ENCODE data around the gene DPYSL3. TPM values are rescaled to one million over a fixed set of nuclear protein-coding genes. Genes with fewer than 3 reads are reported as not detected.

The DPYSL3 gene
- total RNA-seq, 1 donor from 2014 or later = 414 TPM

DNA sequence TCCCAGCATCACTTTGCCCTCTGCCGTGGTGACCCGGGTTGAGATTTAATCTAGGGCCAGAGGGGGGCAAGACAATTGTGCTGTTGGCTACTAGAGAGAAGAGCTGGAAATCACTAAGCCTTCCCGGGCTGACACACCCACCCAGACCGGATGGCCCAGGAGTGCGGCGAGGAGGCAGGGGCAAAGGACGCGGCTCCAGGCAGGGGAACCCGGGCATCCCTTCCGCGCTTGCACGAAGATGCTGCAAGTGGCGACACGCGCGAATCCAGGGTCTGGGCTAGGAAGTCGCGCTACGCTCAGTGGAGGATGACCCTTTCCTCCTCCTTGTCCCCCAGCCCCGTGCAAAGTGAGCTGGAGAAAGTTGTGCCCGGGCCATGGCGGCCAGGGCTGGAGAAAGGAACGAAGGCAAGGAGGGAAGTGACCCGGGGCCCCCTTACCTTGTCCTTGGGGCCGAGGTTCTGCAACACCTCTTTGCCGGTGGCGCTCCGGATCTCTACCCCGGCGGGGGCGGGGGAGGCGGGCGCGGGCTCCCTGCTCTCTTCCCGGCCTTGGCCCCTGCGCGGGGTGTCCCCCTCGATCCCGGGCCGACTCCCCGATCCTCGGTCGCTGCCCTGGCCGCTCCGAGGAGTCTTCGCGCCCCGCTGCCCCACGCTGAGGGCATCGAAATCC, 693 bp downstream of the DPYSL3 start:
- H3K79me2 ChIP-seq (ENCODE audit: low read depth) = peaks cover 66% of the 10 kb centered on the region
- peak overlapping the region; percentile 93 for H3K27ac Mint-ChIP-seq
- H3K27me3 ChIP-seq = peaks cover 5% of the 10 kb centered on the region

GRCh38 chr5:147508711-147509040, 1.2 kb downstream of the DPYSL3 start:
- Mint-ChIP-seq H3K4me1 (peaks cover 29% of the 10 kb centered on the region), H3K27me3 (ENCODE audit: insufficient read depth, low read depth) (peaks cover 4% of the 10 kb centered on the region), H3K9me3 (no peaks in the 10 kb centered on the region), H3K27ac (peak overlapping the region; percentile 93), H3K36me3 (peaks cover 4% of the 10 kb centered on the region), H3K4me3 (peak overlapping the region; percentile 89)
- H3K27me3 ChIP-seq = peaks cover 5% of the 10 kb centered on the region
- H3K4me2 ChIP-seq = peak overlapping the region; percentile 100
- peaks cover 4% of the 10 kb centered on the region for H3K36me3 ChIP-seq
- H3K4me3 ChIP-seq = peak overlapping the region; percentile 93
- H3K9me3 ChIP-seq (ENCODE audit: low read depth) = no peaks in the 10 kb centered on the region
- peak overlapping the region; percentile 22 for H2AFZ ChIP-seq (replicated peaks)
- TF ChIP-seq EZH2 (IDR thresholded peaks at IDR 0.05) = no peak
- TF ChIP-seq CTCF (IDR thresholded peaks at IDR 0.05) = no peak
- no peak for TF ChIP-seq EZH2phosphoT487 (IDR thresholded peaks at IDR 0.05)
- peaks cover 14% of the 10 kb centered on the region for H4K20me1 ChIP-seq (ENCODE audit: low read depth)
- no peak for DNase-seq (ENCODE audit: low spot score)
- peaks cover 32% of the 10 kb centered on the region for H3F3A ChIP-seq (ENCODE audit: low read depth)
- H3K79me2 ChIP-seq (ENCODE audit: low read depth) = peaks cover 71% of the 10 kb centered on the region
- H3K9ac ChIP-seq = peak overlapping the region; percentile 78
- H3K27ac ChIP-seq = no peak overlapping the region
- H3K4me1 ChIP-seq = peaks cover 54% of the 10 kb centered on the region

More for the DNA sequence above, 693 bp downstream of the DPYSL3 start:
- Histone ChIP-seq H3K4me3 (peak overlapping the region; percentile 93), H2AFZ (replicated peaks) (peak overlapping the region; percentile 92), H3K27ac (peak overlapping the region; percentile 50), H4K20me1 (ENCODE audit: low read depth) (peaks cover 9% of the 10 kb centered on the region), H3K4me2 (peak overlapping the region; percentile 100), H3K4me1 (peaks cover 49% of the 10 kb centered on the region), H3F3A (ENCODE audit: low read depth) (peaks cover 32% of the 10 kb centered on the region), H3K36me3 (peaks cover 4% of the 10 kb centered on the region), H3K9me3 (ENCODE audit: low read depth) (no peaks in the 10 kb centered on the region), H3K9ac (peak overlapping the region; percentile 78)
- H3K4me3 Mint-ChIP-seq = peak overlapping the region; percentile 89
- peaks cover 4% of the 10 kb centered on the region for H3K36me3 Mint-ChIP-seq
- peaks cover 26% of the 10 kb centered on the region for H3K4me1 Mint-ChIP-seq
- DNase-seq (ENCODE audit: low spot score) = peak; percentile 51
- H3K9me3 Mint-ChIP-seq = no peaks in the 10 kb centered on the region
- TF ChIP-seq EZH2 (IDR thresholded peaks at IDR 0.05) (no peak), CTCF (IDR thresholded peaks at IDR 0.05) (no peak), EZH2phosphoT487 (IDR thresholded peaks at IDR 0.05) (no peak)
- H3K27me3 Mint-ChIP-seq (ENCODE audit: insufficient read depth, low read depth) = peaks cover 4% of the 10 kb centered on the region

GRCh38 chr5:147507480-147508126, 2.3 kb downstream of the DPYSL3 start:
- no peak for DNase-seq (ENCODE audit: low spot score)
- Histone ChIP-seq H3K79me2 (ENCODE audit: low read depth) (peaks cover 82% of the 10 kb centered on the region), H3K36me3 (peaks cover 4% of the 10 kb centered on the region), H4K20me1 (ENCODE audit: low read depth) (peaks cover 15% of the 10 kb centered on the region), H3K27me3 (peaks cover 5% of the 10 kb centered on the region), H3K4me3 (peak overlapping the region; percentile 93), H3K4me2 (peak overlapping the region; percentile 100), H3K9me3 (ENCODE audit: low read depth) (no peaks in the 10 kb centered on the region), H2AFZ (replicated peaks) (no peak overlapping the region), H3K4me1 (peaks cover 52% of the 10 kb centered on the region), H3K9ac (peak overlapping the region; percentile 78), H3K27ac (no peak overlapping the region), H3F3A (ENCODE audit: low read depth) (peaks cover 25% of the 10 kb centered on the region)
- TF ChIP-seq EZH2 (IDR thresholded peaks at IDR 0.05) (no peak), CTCF (IDR thresholded peaks at IDR 0.05) (no peak), EZH2phosphoT487 (IDR thresholded peaks at IDR 0.05) (no peak)
- Mint-ChIP-seq H3K4me1 (peaks cover 28% of the 10 kb centered on the region), H3K4me3 (peak overlapping the region; percentile 89), H3K36me3 (peaks cover 4% of the 10 kb centered on the region), H3K27ac (no peak overlapping the region), H3K9me3 (no peaks in the 10 kb centered on the region), H3K27me3 (ENCODE audit: insufficient read depth, low read depth) (peaks cover 4% of the 10 kb centered on the region)

All from neural progenitor cell (in vitro differentiated cells).